H1 (cell line): Measurements from ENCODE around the gene SCAPER. TPM values are rescaled to one million over a fixed set of nuclear protein-coding genes. Genes with fewer than 3 reads are reported as not detected.

Experiments used
- CTCF ChIA-PET: fragments of 300-600 bp; sonication (Branson Sonifier 250); formaldehyde crosslinking; loops from one replicate; lab custom pipeline; 2021; ENCODE audit not compliant: partially characterized antibody; lab: Charles Lee
- POLR2A ChIA-PET: fragments of 300-600 bp; sonication (Branson Sonifier 250); formaldehyde crosslinking; loops from one replicate; lab custom pipeline; 2021; ENCODE audit warnings: inconsistent platforms; ENCODE audit not compliant: partially characterized antibody; lab: Charles Lee
- DNase-seq, 2 experiments: peaks; one replicate each; pipeline versions ENCODE4 v3.0.0 to v3.0.0-alpha.2; 2010 to 2022; ENCODE audit warnings: low spot score in 2 of 2, low read depth in 1 of 2, mixed read lengths in 1 of 2
- FAIRE-seq: peaks from 2 replicates; lab custom pipeline; 2011; peaks lifted over from hg19 to GRCh38; lab: Jason Lieb, UNC
- H2AFZ ChIP-seq: 2 replicates; pipeline ENCODE4 v1.8.1; 2012; ENCODE audit warnings: low read length, inconsistent platforms
- H2AK5ac ChIP-seq: 2 replicates; pipeline ENCODE4 v1.6.1; 2013; ENCODE audit warnings: low read depth, low read length
- H2BK120ac ChIP-seq: replicated peaks from 2 replicates; pipeline ENCODE3; 2013; ENCODE audit warnings: low read depth, low read length, inconsistent platforms
- H2BK12ac ChIP-seq: 2 replicates; pipeline ENCODE4 v1.6.1; 2013; ENCODE audit warnings: low read depth, low read length
- H2BK15ac ChIP-seq: 2 replicates; pipeline ENCODE4 v1.6.1; 2013; ENCODE audit warnings: low read length
- H2BK20ac ChIP-seq: 2 replicates; pipeline ENCODE4 v1.6.1; 2013; ENCODE audit warnings: low read length
- H2BK5ac ChIP-seq: 2 replicates; pipeline ENCODE4 v1.6.1; 2013; ENCODE audit warnings: low read depth, low read length
- H3K14ac ChIP-seq: 2 replicates; pipeline ENCODE4 v1.6.1; 2013; ENCODE audit warnings: inconsistent platforms; ENCODE audit not compliant: insufficient read length
- H3K18ac ChIP-seq: 2 replicates; pipeline ENCODE4 v1.6.1; 2013; ENCODE audit warnings: low read length; ENCODE audit errors: extremely low read depth
- H3K23ac ChIP-seq: 2 replicates; pipeline ENCODE4 v1.6.1; 2013; ENCODE audit warnings: inconsistent platforms; ENCODE audit not compliant: insufficient read length
- H3K23me2 ChIP-seq: 2 replicates; pipeline ENCODE4 v1.6.1; 2013; ENCODE audit warnings: low read depth, low read length
- H3K27ac ChIP-seq: 2 replicates; pipeline ENCODE4 v1.6.1; 2011; ENCODE audit warnings: low read depth, low read length, inconsistent platforms
- H3K27me3 ChIP-seq, 4 experiments: replicated peaks in 1 of 4; 1 replicate in 1 of 4; 2 replicates in 3 of 4; pipeline versions ENCODE4 v1.6.1 to v1.8.1; 2011 to 2013; ENCODE audit warnings: low read length in 3 of 4, mild to moderate bottlenecking in 3 of 4, inconsistent platforms in 2 of 4, mixed read lengths in 2 of 4, moderate library complexity in 1 of 4; ENCODE audit not compliant: control insufficient read depth in 3 of 4, insufficient read depth in 3 of 4; ENCODE audit errors: extremely low read depth in 1 of 4
- H3K36me3 ChIP-seq, 4 experiments: 2 replicates each; pipeline versions ENCODE4 v1.6.1 to v1.8.1; 2011 to 2013; ENCODE audit warnings: mild to moderate bottlenecking in 4 of 4, low read length in 3 of 4, moderate library complexity in 2 of 4, control low read depth in 1 of 4, inconsistent platforms in 1 of 4; ENCODE audit not compliant: insufficient read depth in 4 of 4, control insufficient read depth in 2 of 4
- H3K4ac ChIP-seq: replicated peaks from 2 replicates; pipeline ENCODE3; 2013; ENCODE audit warnings: low read length, low read depth, mixed read lengths, inconsistent platforms; ENCODE audit not compliant: insufficient read length
- H3K4me1 ChIP-seq, 4 experiments: replicated peaks in 1 of 4; 1 replicate in 1 of 4; 2 replicates in 3 of 4; pipeline versions ENCODE4 v1.6.1 to v1.8.1; 2011 to 2013; ENCODE audit warnings: low read length in 3 of 4, inconsistent platforms in 2 of 4, mixed read lengths in 1 of 4; ENCODE audit not compliant: insufficient read depth in 4 of 4, control insufficient read depth in 3 of 4
- H3K4me2 ChIP-seq, 2 experiments: 2 replicates each; pipeline versions ENCODE4 v1.6.1 to v1.8.1; 2011 to 2013; ENCODE audit warnings: low read depth in 2 of 2, low read length in 2 of 2, control low read depth in 1 of 2, inconsistent platforms in 1 of 2, mild to moderate bottlenecking in 1 of 2; ENCODE audit not compliant: insufficient read depth in 1 of 2
- H3K4me3 ChIP-seq, 4 experiments: fragments of 200-600, 300-600 bp in 1 of 4; sonication (generic), shearing (Covaris generic), sonication (Bioruptor Twin) in 1 of 4; 2 replicates each; pipeline versions ENCODE4 v1.5.1 to v1.8.1; 2011 to 2016; ENCODE audit warnings: low read length in 4 of 4, low read depth in 3 of 4, control low read depth in 2 of 4, inconsistent platforms in 2 of 4, mild to moderate bottlenecking in 2 of 4, mixed read lengths in 1 of 4, moderate library complexity in 1 of 4; ENCODE audit not compliant: insufficient read depth in 2 of 4; ENCODE audit errors: extremely low read depth in 1 of 4
- H3K56ac ChIP-seq: replicated peaks from 2 replicates; pipeline ENCODE3; 2013; ENCODE audit warnings: low read depth, mild to moderate bottlenecking, mixed read lengths, low read length, inconsistent platforms; ENCODE audit not compliant: insufficient read length
- H3K79me1 ChIP-seq: 2 replicates; pipeline ENCODE4 v1.6.1; 2013; ENCODE audit warnings: low read depth, low read length, control low read depth
- H3K79me2 ChIP-seq, 2 experiments: 2 replicates each; pipeline versions ENCODE4 v1.6.1 to v1.8.1; 2012 to 2013; ENCODE audit warnings: low read length in 2 of 2, mild to moderate bottlenecking in 2 of 2, inconsistent platforms in 1 of 2; ENCODE audit not compliant: insufficient read depth in 2 of 2, control insufficient read depth in 1 of 2
- H3K9ac ChIP-seq, 4 experiments: replicated peaks in 1 of 4; 1 replicate in 1 of 4; 2 replicates in 3 of 4; pipeline versions ENCODE4 v1.6.1 to v1.8.1; 2011 to 2013; ENCODE audit warnings: low read depth in 3 of 4, low read length in 3 of 4, control low read depth in 2 of 4, mild to moderate bottlenecking in 2 of 4, moderate library complexity in 2 of 4, inconsistent platforms in 1 of 4; ENCODE audit errors: extremely low read depth in 1 of 4
- H3K9me3 ChIP-seq, 2 experiments: 2 replicates each; pipeline versions ENCODE4 v1.6.1 to v1.8.1; 2012 to 2013; ENCODE audit warnings: mild to moderate bottlenecking in 2 of 2, moderate library complexity in 2 of 2, control low read depth in 1 of 2, inconsistent platforms in 1 of 2, low read depth in 1 of 2, low read length in 1 of 2, mixed read lengths in 1 of 2; ENCODE audit not compliant: insufficient read depth in 2 of 2
- H4K20me1 ChIP-seq, 2 experiments: replicated peaks in 1 of 2; 2 replicates each; pipeline versions ENCODE3 to v1.8.1; 2011 to 2013; ENCODE audit warnings: inconsistent platforms in 2 of 2, low read length in 2 of 2, mild to moderate bottlenecking in 1 of 2; ENCODE audit not compliant: insufficient read depth in 2 of 2, control insufficient read depth in 1 of 2
- H4K5ac ChIP-seq: 2 replicates; pipeline ENCODE4 v1.6.1; 2013; ENCODE audit warnings: low read length, low read depth, mixed read lengths, inconsistent platforms; ENCODE audit not compliant: insufficient read length
- H4K8ac ChIP-seq: 2 replicates; pipeline ENCODE4 v1.8.0; 2013; ENCODE audit warnings: mild to moderate bottlenecking, moderate library complexity, low read length, inconsistent platforms; ENCODE audit not compliant: insufficient read depth; ENCODE audit errors: extremely low read depth
- H4K91ac ChIP-seq: replicated peaks from 2 replicates; pipeline ENCODE3; 2013; ENCODE audit warnings: low read length, mixed read lengths, inconsistent platforms; ENCODE audit not compliant: insufficient read length
- ATF2 ChIP-seq: IDR thresholded peaks from 2 replicates; pipeline ENCODE4 v1.6.1; 2012; ENCODE audit warnings: low read length, inconsistent platforms
- CEBPB ChIP-seq: IDR thresholded peaks from 2 replicates; pipeline ENCODE4 v1.6.1; 2012; ENCODE audit warnings: low read depth, low read length
- CTCF ChIP-seq, 3 experiments: IDR thresholded peaks; 1 replicate in 2 of 3; 2 replicates in 1 of 3; pipeline versions ENCODE4 v1.5.1 to v1.6.1; 2011; ENCODE audit warnings: low read length in 3 of 3, mild to moderate bottlenecking in 3 of 3, inconsistent platforms in 2 of 3, low read depth in 1 of 3, moderate library complexity in 1 of 3; ENCODE audit not compliant: insufficient read depth in 1 of 3; ENCODE audit errors: control extremely low read depth in 1 of 3
- EP300 ChIP-seq, 2 experiments: IDR thresholded peaks; 1 replicate in 1 of 2; 2 replicates in 1 of 2; pipeline ENCODE4 v1.6.1; 2011 to 2012; ENCODE audit warnings: low read depth in 2 of 2, low read length in 2 of 2, mild to moderate bottlenecking in 2 of 2, borderline replicate concordance in 1 of 2, inconsistent platforms in 1 of 2, moderate library complexity in 1 of 2
- POLR2AphosphoS5 ChIP-seq: IDR thresholded peaks from 2 replicates; pipeline ENCODE4 v1.6.1; 2011; ENCODE audit warnings: low read depth, low read length
- TAF7 ChIP-seq: optimal IDR thresholded peaks from 2 replicates; pipeline ENCODE3; 2011; ENCODE audit warnings: low read depth, mild to moderate bottlenecking, inconsistent platforms, low read length, moderate library complexity, borderline replicate concordance
- WGBS, 2 experiments: shearing (Covaris generic) in 1 of 2; methylation state at CpG; one replicate each; pipeline versions ENCODE4 v1.1.6 to v1.1.7; 2013 to 2015; ENCODE audit warnings: low lambda C conversion rate in 2 of 2, mixed read lengths in 2 of 2, inconsistent platforms in 1 of 2, low coverage in 1 of 2, missing lambda C conversion rate in 1 of 2; ENCODE audit not compliant: insufficient replicate concordance in 2 of 2, insufficient coverage in 1 of 2, insufficient read length in 1 of 2; ENCODE audit errors: extremely low coverage in 1 of 2, missing lambda C conversion rate in 1 of 2; 5-methylcytosine and 5-hydroxymethylcytosine counted together
- polyA plus RNA-seq, 7 experiments: library from polyadenylated mRNA; depleted of rRNA in 3 of 7; stranded (reverse) in 5 of 7; unstranded in 2 of 7; fragments of >200 nt in 5 of 7; fragments of 200-250 nt in 2 of 7; gene quantifications; 1 replicate in 5 of 7; 2 replicates in 1 of 7; 4 replicates in 1 of 7; pipeline versions ENCODE4 v1.2.1 to v1.2.3, GENCODE V29; 2011 to 2013; ENCODE audit warnings: missing spikeins in 2 of 7, mixed read lengths in 2 of 7
- total RNA-seq: library from RNA; stranded (reverse); fragmentation: NEBNext Ultra II Directional; extraction: Animal tissue kit (Norgen Biotek cat#: 25700); gene quantifications from 2 replicates; pipeline ENCODE4 v1.2.1, GENCODE V29; 2021
- TF ChIP-seq, protein P1 (sequence below): IDR thresholded peaks from 2 replicates; pipeline ENCODE4 v1.6.1; 2011; ENCODE audit warnings: low read depth, mild to moderate bottlenecking, low read length; ENCODE audit not compliant: insufficient read depth

SCAPER gene
- total and polyA plus RNA-seq, 2 of the 8 experiments (the other 6 are each of a cell fraction or from before 2014, with no cell fraction given) = 1.6 to 6.8 TPM

- Histone ChIP-seq H4K8ac (no peak overlapping the region), H3K4me2 (no peak overlapping the region), H3K23me2 (no peaks in the 10 kb centered on the region), H4K91ac (no peak overlapping the region), H2AFZ (no peak overlapping the region), H3K9me3 (no peaks in the 10 kb centered on the region; a peak in 1 of 4 replicates), H3K79me2 (no peaks in the 10 kb centered on the region), H4K20me1 (no peaks in the 10 kb centered on the region), H3K36me3 (no peaks in the 10 kb centered on the region), H3K27me3 (no peaks in the 10 kb centered on the region), H3K79me1 (no peaks in the 10 kb centered on the region), H3K4ac (no peak overlapping the region), H2BK15ac (no peak overlapping the region), H2BK20ac (no peak overlapping the region), H2BK12ac (no peak overlapping the region), H2BK5ac (no peak overlapping the region), H3K27ac (no peak overlapping the region), H3K4me3 (no peak overlapping the region), H3K9ac (no peak overlapping the region), H3K23ac (no peak overlapping the region), H3K14ac (no peak overlapping the region), H2BK120ac (no peak overlapping the region), H2AK5ac (no peak overlapping the region), H4K5ac (no peak overlapping the region), H3K4me1 (no peaks in the 10 kb centered on the region), H3K56ac (no peak overlapping the region), H3K18ac (no peak overlapping the region)
- WGBS, 2 experiments = 94% methylated on average over 5 of the region's 5 CpGs; no CpG with 5 or more reads in 1 of the 2 experiments
- DNase-seq (no peak), FAIRE-seq (no peak)
- CTCF ChIA-PET = no interaction called here
- POLR2A ChIA-PET = interaction anchor here (0.6 to 0.7 kb wide), 2 partner anchors 11 to 15 kb away, joined by 3 read pairs; no protein-coding TSS in a partner anchor
- TF ChIP-seq, protein P1, sequence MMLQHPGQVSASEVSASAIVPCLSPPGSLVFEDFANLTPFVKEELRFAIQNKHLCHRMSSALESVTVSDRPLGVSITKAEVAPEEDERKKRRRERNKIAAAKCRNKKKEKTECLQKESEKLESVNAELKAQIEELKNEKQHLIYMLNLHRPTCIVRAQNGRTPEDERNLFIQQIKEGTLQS = no peak
- TF ChIP-seq ATF2 (no peak), POLR2AphosphoS5 (no peak), CEBPB (no peak), TAF7 (no peak), CTCF (IDR thresholded peaks at IDR 0.05; ENCODE audit: control extremely low read depth in 1 of 3, insufficient read depth in 1 of 3, low read depth in 1 of 3, low read length in 3 of 3) (no peak), EP300 (IDR thresholded peaks at IDR 0.05; ENCODE audit: borderline replicate concordance in 1 of 2, low read depth in 2 of 2, low read length in 2 of 2) (no peak)
Observed at GRCh38 chr15:76577879-76578512, 327.1 kb downstream of the SCAPER start.
